ENCODE measurements around the gene IPO9.

GRCh38 chr1:201791779-201792173 is 37.2 kb upstream of the IPO9 start:
- TF ChIP-seq CTCF (IDR thresholded peaks at IDR 0.05; ENCODE audit: insufficient read depth, low read depth, low read length) (no peak), EZH2 (IDR thresholded peaks at IDR 0.05; ENCODE audit: insufficient read depth, low read length) (no peak)

Data from astrocyte (in vitro differentiated cells and primary cell).